ENCODE measurements around the gene ADM. TPM values are rescaled to one million over a fixed set of nuclear protein-coding genes. Genes with fewer than 3 reads are reported as not detected.

The ADM gene
- total RNA-seq, 1 donor, result 925 TPM

DNA sequence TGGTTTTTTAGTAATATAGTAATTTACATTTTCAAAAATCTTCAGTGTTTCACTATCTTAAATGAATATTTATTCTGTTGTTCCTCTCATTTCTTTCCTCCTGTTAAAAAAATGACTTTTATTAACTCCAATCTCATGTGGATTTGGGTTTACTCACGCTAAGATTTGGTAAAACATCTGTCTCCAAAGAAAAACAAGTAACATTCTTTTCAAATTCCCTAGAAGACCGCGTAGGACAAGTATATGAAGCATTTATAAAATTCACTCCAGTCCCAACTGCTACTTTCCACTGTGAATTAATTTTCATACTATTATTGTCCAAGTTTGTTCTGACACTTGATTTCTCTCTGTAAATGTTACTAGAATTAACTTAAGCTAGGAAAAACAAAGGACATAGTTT is 37.1 kb upstream of the ADM start:
- no peak for TF ChIP-seq CTCF (IDR thresholded peaks at IDR 0.05; ENCODE audit: insufficient read depth, low read depth, low read length)
- peak; percentile 26 for DNase-seq (ENCODE audit: low read depth)
- no peak overlapping the region for H3K4me3 ChIP-seq (ENCODE audit: low read depth, low read length)

GRCh38 chr11:10268746-10269488 is 36.0 kb upstream of the ADM start:
- no peak overlapping the region for H3K4me3 ChIP-seq (ENCODE audit: low read depth, low read length)
- no peak for TF ChIP-seq CTCF (IDR thresholded peaks at IDR 0.05; ENCODE audit: insufficient read depth, low read depth, low read length)
- peak; percentile 61 for DNase-seq (ENCODE audit: low read depth)

DNA sequence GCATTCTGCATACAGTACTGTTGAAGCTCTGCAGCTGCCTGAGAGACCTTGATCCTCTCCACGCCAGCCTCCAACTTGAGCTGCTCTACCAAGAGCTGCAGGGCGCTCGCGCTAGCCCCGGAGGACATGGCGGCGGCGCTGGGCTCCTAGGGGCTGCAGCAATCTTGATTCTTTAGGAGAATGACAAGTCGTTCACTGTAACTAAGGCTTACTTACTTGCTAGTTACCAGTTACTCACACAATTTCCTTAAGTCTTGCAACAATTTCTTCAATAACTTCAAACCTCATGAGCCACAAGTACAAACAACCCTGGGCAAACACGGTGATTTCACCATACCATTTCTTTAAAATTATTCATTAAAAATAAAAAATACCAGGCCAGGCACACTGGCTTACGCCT is 32.7 kb upstream of the ADM start:
- H3K4me3 ChIP-seq (ENCODE audit: low read depth, low read length), result no peak overlapping the region
- DNase-seq (ENCODE audit: low read depth), result peak; percentile 57
- TF ChIP-seq CTCF (IDR thresholded peaks at IDR 0.05; ENCODE audit: insufficient read depth, low read depth, low read length), result no peak

- TF ChIP-seq CTCF (IDR thresholded peaks at IDR 0.05; ENCODE audit: insufficient read depth, low read depth, low read length), result no peak
- no peak for DNase-seq (ENCODE audit: low read depth)
Measured at GRCh38 chr11:10273738-10274137, 31.1 kb upstream of the ADM start.

DNA sequence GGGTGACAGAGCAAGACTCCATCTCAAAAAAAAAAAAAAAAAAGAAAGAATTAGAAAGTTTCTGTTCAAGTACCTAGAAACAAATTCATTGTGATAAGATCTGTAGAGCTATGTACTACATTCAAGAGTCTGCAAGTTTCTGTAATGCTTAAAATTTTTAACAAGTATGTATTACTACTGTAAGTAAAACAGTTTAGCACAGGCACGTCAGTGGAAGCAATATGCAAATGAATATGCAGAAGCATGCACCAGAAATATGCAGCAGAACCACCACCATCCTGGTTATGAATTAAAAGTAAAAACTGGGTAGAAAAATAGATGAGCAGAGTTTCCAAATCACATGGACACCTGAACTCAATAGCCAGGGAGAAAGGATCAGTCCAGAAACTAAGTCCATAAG is 30.1 kb upstream of the ADM start:
- no peak for TF ChIP-seq CTCF (IDR thresholded peaks at IDR 0.05; ENCODE audit: insufficient read depth, low read depth, low read length)
- H3K4me3 ChIP-seq (ENCODE audit: low read depth, low read length), result no peak overlapping the region
- peak; percentile 25 for DNase-seq (ENCODE audit: low read depth)

More at GRCh38 chr11:10273738-10274137, 31.1 kb upstream of the ADM start:
- no peak overlapping the region for H3K4me3 ChIP-seq (ENCODE audit: low read depth, low read length)

DNA sequence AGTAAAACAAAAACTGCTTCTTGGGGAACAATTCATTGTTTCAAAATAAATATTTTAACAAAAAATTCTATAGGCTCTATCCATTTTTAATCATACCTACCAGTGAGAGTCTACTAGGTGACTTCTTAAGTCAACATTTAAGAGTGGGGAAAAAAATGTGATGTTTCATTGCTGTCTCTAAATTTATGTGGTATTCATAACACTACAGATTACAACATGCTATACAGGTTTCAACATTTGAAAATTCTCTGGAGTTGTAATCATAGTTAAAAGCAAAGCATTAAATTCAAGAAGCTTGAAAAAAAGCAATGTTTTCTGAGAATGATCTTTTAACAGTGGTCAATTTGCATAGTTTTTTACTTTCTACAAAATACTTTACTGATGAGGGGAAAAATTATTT is 29.2 kb upstream of the ADM start:
- no peak for TF ChIP-seq CTCF (IDR thresholded peaks at IDR 0.05; ENCODE audit: insufficient read depth, low read depth, low read length)
- peak; percentile 47 for DNase-seq (ENCODE audit: low read depth)
- H3K4me3 ChIP-seq (ENCODE audit: low read depth, low read length), result no peak overlapping the region

DNA sequence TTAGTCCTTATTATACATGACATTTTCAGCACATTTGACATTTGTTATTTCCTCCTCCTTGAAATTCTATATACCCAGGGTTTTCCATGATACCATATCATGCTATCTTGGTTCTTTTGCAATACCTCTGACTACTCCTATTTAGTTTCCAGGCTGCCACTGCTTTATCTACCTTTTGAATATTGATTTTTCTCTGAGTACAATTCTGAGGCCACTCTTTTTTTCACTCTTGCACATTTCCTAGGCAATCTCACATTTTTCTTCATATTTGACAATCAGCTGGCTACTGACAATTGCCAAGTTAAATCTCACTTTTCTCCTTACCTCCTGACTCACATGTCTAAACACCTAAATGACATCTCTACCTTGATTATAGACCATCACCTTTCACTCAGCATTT is 22.8 kb upstream of the ADM start:
- DNase-seq (ENCODE audit: low read depth), result no peak
- no peak for TF ChIP-seq CTCF (IDR thresholded peaks at IDR 0.05; ENCODE audit: insufficient read depth, low read depth, low read length)
- no peak overlapping the region for H3K4me3 ChIP-seq (ENCODE audit: low read depth, low read length)

All from fibroblast of villous mesenchyme (primary cell).